Psoas muscle (tissue), 8 donors: ENCODE data around the gene SMURF1. TPM values are rescaled to one million over a fixed set of nuclear protein-coding genes. Genes with fewer than 3 reads are reported as not detected.

ENCODE experiments used
- ATAC-seq, 4 donors: fragments of 200-7000 bp; cut with Tn5 transposase; one replicate each; pipeline ENCODE4 v1.9.1; 2020; ENCODE audit warnings: moderate library complexity in 3 of 4, mild to moderate bottlenecking in 2 of 4
- DNase-seq, 2 donors: peaks; one replicate each; pipeline ENCODE4 v3.0.0-alpha.2; 2020
- H3K27ac ChIP-seq: fragments of 200-600 bp; one replicate; pipeline ENCODE4 v1.8.0; 2022
- H3K27me3 ChIP-seq, 3 donors: fragments of 200-600 bp in 1 of 3; one replicate each; pipeline versions ENCODE4 v1.6.1 to v1.8.0; 2013 to 2022; ENCODE audit warnings: low read length in 2 of 3, mild to moderate bottlenecking in 2 of 3, moderate library complexity in 1 of 3; ENCODE audit not compliant: insufficient read depth in 3 of 3
- H3K36me3 ChIP-seq, 2 donors: fragments of 200-600 bp in 1 of 2; one replicate each; pipeline versions ENCODE4 v1.6.1 to v1.8.0; 2013 to 2022; ENCODE audit warnings: low read depth in 1 of 2, mild to moderate bottlenecking in 1 of 2, moderate library complexity in 1 of 2; ENCODE audit not compliant: insufficient read depth in 1 of 2
- H3K4me1 ChIP-seq: fragments of 200-600 bp; one replicate; pipeline ENCODE4 v1.8.0; 2022
- H3K4me3 ChIP-seq: fragments of 200-600 bp; one replicate; pipeline ENCODE4 v1.8.0; 2022; ENCODE audit warnings: mild to moderate bottlenecking
- H3K9me3 ChIP-seq: fragments of 200-600 bp; one replicate; pipeline ENCODE4 v1.8.0; 2022
- WGBS, 3 donors: extraction: QIAGEN DNeasy Blood & Tissue Kit; methylation state at CpG; one replicate each; pipeline versions ENCODE4 v1.1.6 to v1.1.7; 2013; 5-methylcytosine and 5-hydroxymethylcytosine counted together
- intact Hi-C, 2 donors: fragments of 100-400 bp; cut with DNase I; formaldehyde crosslinking; loops; one replicate each; pipeline versions ENCODE4 v1.11.0 to v1.14.2; 2022
- polyA plus RNA-seq, 3 donors: library from polyadenylated mRNA; stranded (reverse); fragments of 200-250 nt; gene quantifications; one replicate each; pipeline ENCODE4 v1.2.3, GENCODE V29; 2013
- total RNA-seq, 4 donors: library from RNA; stranded (reverse); fragmentation: NEBNext Ultra II Directional in 2 of 4; extraction: Animal tissue kit (Norgen Biotek cat#: 25700) in 2 of 4; gene quantifications; one replicate each; pipeline versions ENCODE4 v1.2.1 to v1.2.4, GENCODE V29; 2021 to 2023
- TF ChIP-seq, protein P1 (sequence below): fragments of 200-600 bp; IDR thresholded peaks from one replicate; pipeline ENCODE4 v1.8.0; 2022; ENCODE audit warnings: antibody characterized with exemption
- donor health status: healthy with polysubstance abuse.
- donor health status: DM: no; HTN: no; CAD: no; lungs with moderate emphysema.
- donor health status: Bipolar disorder and iron deficiency.
- donor health status: healthy.
- donor health status: DM: yes; HTN: yes; CAD: no.
- donor health status: DM: no; HTN: no; CAD: no.
- donor health status: DM: no; HTN: no; CAD: no.
- donor health status: DM: yes; HTN: yes; CAD: no.

SMURF1 gene
- total and polyA plus RNA-seq, 7 donors, result 5.8 to 16.9 (median 10.2) TPM

DNA sequence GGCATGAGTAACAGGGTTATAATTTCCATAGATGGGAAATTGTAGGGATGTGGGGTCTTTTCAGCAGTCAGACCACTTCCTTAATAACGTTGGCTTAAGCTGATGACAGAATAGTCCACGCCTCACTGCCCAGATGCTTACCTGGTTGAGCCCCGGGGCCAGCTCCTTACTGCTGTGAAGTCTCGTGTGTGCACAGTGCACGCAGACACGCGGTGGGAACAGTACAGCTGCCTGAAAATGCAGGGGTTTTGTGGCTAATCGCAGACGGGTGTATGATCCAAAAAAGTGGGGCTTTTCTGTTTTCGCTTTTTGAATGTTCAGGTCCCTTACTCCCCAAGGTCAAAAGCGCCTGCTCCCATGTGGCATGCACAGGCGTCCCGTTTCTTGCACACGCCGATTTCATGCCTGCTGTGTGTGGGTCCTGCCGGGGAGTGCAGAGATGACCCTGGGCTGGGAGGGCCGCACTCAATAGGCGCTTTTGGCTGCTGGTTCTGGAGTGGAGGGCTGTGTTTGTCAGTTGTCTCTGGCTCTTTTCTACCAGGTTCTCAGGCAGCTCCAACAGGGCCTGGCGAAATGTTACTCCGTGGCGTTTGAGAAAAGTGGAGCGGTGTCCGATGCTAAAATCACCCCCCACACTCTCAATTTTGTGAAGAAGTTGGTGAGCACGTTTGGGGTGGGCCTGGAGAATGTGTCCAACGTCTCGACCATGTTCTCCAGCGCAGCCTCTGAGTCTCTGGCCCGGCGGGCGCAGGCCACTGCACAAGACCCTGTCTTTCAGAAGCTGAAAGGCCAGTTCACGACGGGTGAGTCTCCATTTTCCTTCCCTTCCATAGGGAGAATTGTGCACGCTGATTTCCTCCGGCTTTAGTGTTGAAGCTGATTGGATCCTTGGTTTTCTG, 149.6 kb downstream of the SMURF1 start:
- Histone ChIP-seq H3K4me1 (no peaks in the 10 kb centered on the region), H3K27ac (no peak overlapping the region), H3K4me3 (no peak overlapping the region), H3K9me3 (no peaks in the 10 kb centered on the region), H3K36me3 (peaks cover 7 to 100% of the 10 kb centered on the region in 2 donors), H3K27me3 (no peaks in the 10 kb centered on the region)
- ATAC-seq (no peak), DNase-seq (no peak)
- intact Hi-C loops, result no loop called here
- TF ChIP-seq, protein P1, sequence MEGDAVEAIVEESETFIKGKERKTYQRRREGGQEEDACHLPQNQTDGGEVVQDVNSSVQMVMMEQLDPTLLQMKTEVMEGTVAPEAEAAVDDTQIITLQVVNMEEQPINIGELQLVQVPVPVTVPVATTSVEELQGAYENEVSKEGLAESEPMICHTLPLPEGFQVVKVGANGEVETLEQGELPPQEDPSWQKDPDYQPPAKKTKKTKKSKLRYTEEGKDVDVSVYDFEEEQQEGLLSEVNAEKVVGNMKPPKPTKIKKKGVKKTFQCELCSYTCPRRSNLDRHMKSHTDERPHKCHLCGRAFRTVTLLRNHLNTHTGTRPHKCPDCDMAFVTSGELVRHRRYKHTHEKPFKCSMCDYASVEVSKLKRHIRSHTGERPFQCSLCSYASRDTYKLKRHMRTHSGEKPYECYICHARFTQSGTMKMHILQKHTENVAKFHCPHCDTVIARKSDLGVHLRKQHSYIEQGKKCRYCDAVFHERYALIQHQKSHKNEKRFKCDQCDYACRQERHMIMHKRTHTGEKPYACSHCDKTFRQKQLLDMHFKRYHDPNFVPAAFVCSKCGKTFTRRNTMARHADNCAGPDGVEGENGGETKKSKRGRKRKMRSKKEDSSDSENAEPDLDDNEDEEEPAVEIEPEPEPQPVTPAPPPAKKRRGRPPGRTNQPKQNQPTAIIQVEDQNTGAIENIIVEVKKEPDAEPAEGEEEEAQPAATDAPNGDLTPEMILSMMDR, result no peak
- whole genome bisulfite sequencing, 3 donors, result 92 to 93% (median 92%) methylated on average over 34 of the region's 34 CpGs

DNA sequence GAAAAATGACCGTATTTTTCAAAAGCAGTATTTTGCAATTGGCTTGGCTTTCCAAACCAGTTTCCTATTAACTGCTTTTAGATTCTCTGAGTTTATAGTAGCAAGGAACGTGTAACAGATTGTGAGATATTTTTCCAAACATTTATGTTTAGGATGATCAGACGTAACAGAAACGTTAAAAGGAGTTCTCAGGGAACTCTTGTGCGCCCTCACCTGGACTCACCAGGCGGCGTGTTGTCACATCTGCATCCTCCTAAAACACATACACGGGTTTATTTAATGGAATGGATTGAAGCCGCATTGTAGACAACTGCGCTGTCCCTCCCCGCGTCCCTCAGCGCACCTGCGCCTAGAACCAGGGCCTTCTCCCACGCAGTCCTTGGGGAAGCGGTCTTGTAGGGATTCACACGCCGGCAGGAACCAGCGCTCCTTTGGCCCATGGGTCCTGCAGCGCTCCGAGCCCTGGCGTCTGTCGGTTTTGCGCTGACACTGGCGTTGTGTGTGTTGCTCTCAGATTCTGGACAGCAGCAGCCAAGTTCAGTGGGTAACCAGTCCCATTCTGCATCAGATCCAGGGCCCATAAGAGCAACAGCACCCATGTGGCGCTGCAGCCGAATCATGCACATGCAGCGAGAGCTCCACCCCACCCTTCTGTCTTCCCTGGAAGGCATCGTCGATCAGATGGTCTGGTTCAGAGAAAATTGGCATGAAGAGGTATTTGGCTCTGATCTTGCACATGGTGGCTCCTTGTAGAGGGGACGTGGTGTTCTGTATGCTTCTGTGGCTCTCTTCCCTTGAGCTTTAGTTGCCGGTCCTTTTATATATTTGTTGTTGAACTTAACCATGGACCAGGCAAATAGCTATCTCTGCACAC, 150.6 kb downstream of the SMURF1 start:
- Histone ChIP-seq H3K27ac (no peak overlapping the region), H3K4me1 (no peaks in the 10 kb centered on the region), H3K9me3 (no peaks in the 10 kb centered on the region), H3K27me3 (no peaks in the 10 kb centered on the region), H3K4me3 (no peak overlapping the region), H3K36me3 (peaks cover 7 to 100% of the 10 kb centered on the region in 2 donors)
- 87 to 90% (median 88%) methylated on average over 32 of the region's 32 CpGs for WGBS, 3 donors
- ATAC-seq (no peak), DNase-seq (no peak)
- TF ChIP-seq, protein P1, result no peak
- intact Hi-C loops, result no loop called here

GRCh38 chr7:98992076-98992475, 151.8 kb downstream of the SMURF1 start:
- Histone ChIP-seq H3K27ac (no peak overlapping the region), H3K27me3 (no peaks in the 10 kb centered on the region), H3K9me3 (no peaks in the 10 kb centered on the region), H3K4me1 (no peaks in the 10 kb centered on the region), H3K4me3 (no peak overlapping the region), H3K36me3 (peaks cover 7 to 100% of the 10 kb centered on the region in 2 donors)
- ATAC-seq (no peak), DNase-seq (no peak)
- TF ChIP-seq, protein P1, result no peak
- intact Hi-C loops, result no loop called here
- 93 to 96% (median 94%) methylated on average over 16 of the region's 16 CpGs for WGBS, 3 donors

DNA sequence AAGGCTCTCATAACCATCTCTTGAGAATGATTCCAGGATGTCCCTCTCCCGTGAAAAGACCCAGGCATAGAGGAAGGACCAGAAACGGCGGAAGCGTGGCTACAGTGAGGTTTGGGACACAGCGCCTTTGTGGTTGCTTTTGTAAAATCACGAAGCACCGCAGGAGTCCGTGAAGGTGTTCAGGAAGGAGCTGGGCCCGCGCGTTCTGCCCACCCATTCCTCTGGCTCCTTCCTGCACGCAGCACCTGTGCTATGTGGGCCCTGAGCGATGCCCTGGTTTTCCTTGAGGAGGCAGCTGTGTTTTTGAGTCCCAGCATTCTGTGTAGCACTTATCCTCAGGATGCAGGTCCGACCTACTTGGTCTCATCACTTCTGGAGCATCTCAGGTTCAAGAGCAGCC, 152.8 kb downstream of the SMURF1 start:
- H3K4me1 ChIP-seq, result no peaks in the 10 kb centered on the region
- intact Hi-C loops, result no loop called here
- H3K27me3 ChIP-seq, result no peaks in the 10 kb centered on the region
- H3K4me3 ChIP-seq, result no peak overlapping the region
- peaks cover 7 to 100% of the 10 kb centered on the region in 2 donors for H3K36me3 ChIP-seq
- WGBS, 3 donors, result 93 to 96% (median 94%) methylated on average over 14 of the region's 14 CpGs
- no peaks in the 10 kb centered on the region for H3K9me3 ChIP-seq
- DNase-seq, result no peak
- no peak for ATAC-seq
- TF ChIP-seq, protein P1, result no peak
- no peak overlapping the region for H3K27ac ChIP-seq
